Nephron (organoid): ENCODE measurements around the gene ZNF791.

ENCODE experiments used
- H3K27ac Mint-ChIP-seq, 3 experiments: 2 replicates each; pipeline ENCODE4 v1.8.0; 2020; ENCODE audit warnings: mixed read lengths in 3 of 3, mild to moderate bottlenecking in 2 of 3, moderate library complexity in 1 of 3
- H3K27me3 Mint-ChIP-seq: 2 replicates; pipeline ENCODE4 v1.8.0; 2021; ENCODE audit warnings: low read depth, mild to moderate bottlenecking, moderate library complexity, mixed read lengths
- H3K36me3 Mint-ChIP-seq: 2 replicates; pipeline ENCODE4 v1.8.0; 2020; ENCODE audit warnings: low read depth, mixed read lengths
- H3K4me1 Mint-ChIP-seq: 2 replicates; pipeline ENCODE4 v1.8.0; 2020; ENCODE audit warnings: mixed read lengths
- H3K4me3 Mint-ChIP-seq, 3 experiments: 2 replicates each; pipeline ENCODE4 v1.8.0; 2020; ENCODE audit warnings: mild to moderate bottlenecking in 3 of 3, mixed read lengths in 3 of 3, moderate library complexity in 2 of 3
- H3K9me3 Mint-ChIP-seq: 2 replicates; pipeline ENCODE4 v1.8.0; 2020; ENCODE audit warnings: mixed read lengths
- CTCF ChIP-seq, 3 experiments: fragments of 200-600 bp; sonication (generic); IDR thresholded peaks; one replicate each; pipeline ENCODE4 v1.5.0; 2021; ENCODE audit warnings: antibody characterized with exemption in 3 of 3; ENCODE audit not compliant: unreplicated experiment in 3 of 3

ZNF791 gene

GRCh38 chr19:12580180-12580694, 30.5 kb upstream of the ZNF791 start:
- peaks cover 80% of the 10 kb centered on the region for H3K36me3 Mint-ChIP-seq
- TF ChIP-seq CTCF (IDR thresholded peaks at IDR 0.05; ENCODE audit: unreplicated experiment in 3 of 3) = no peak
- H3K9me3 Mint-ChIP-seq = peaks cover 60% of the 10 kb centered on the region
- H3K4me1 Mint-ChIP-seq = no peaks in the 10 kb centered on the region
- H3K27me3 Mint-ChIP-seq = no peaks in the 10 kb centered on the region
- H3K27ac Mint-ChIP-seq = no peak overlapping the region
- no peak overlapping the region for H3K4me3 Mint-ChIP-seq

- Mint-ChIP-seq H3K27me3 (no peaks in the 10 kb centered on the region), H3K27ac (no peak overlapping the region), H3K36me3 (peaks cover 71% of the 10 kb centered on the region), H3K4me1 (no peaks in the 10 kb centered on the region), H3K9me3 (peaks cover 54% of the 10 kb centered on the region), H3K4me3 (no peak overlapping the region)
- TF ChIP-seq CTCF (IDR thresholded peaks at IDR 0.05; ENCODE audit: unreplicated experiment in 3 of 3) = no peak
Measured at GRCh38 chr19:12581100-12581499, 29.6 kb upstream of the ZNF791 start.

- no peaks in the 10 kb centered on the region for H3K9me3 Mint-ChIP-seq
- no peaks in the 10 kb centered on the region for H3K27me3 Mint-ChIP-seq
- H3K4me3 Mint-ChIP-seq = no peak overlapping the region
- H3K4me1 Mint-ChIP-seq = no peaks in the 10 kb centered on the region
- TF ChIP-seq CTCF (IDR thresholded peaks at IDR 0.05; ENCODE audit: unreplicated experiment in 3 of 3) = no peak
- peaks cover 42% of the 10 kb centered on the region for H3K36me3 Mint-ChIP-seq
- no peak overlapping the region for H3K27ac Mint-ChIP-seq
Measured at GRCh38 chr19:12596485-12596884, 14.2 kb upstream of the ZNF791 start.

- Mint-ChIP-seq H3K4me3 (no peak overlapping the region), H3K9me3 (no peaks in the 10 kb centered on the region), H3K27me3 (no peaks in the 10 kb centered on the region), H3K36me3 (peaks cover 42% of the 10 kb centered on the region), H3K27ac (no peak overlapping the region), H3K4me1 (no peaks in the 10 kb centered on the region)
- no peak for TF ChIP-seq CTCF (IDR thresholded peaks at IDR 0.05; ENCODE audit: unreplicated experiment in 3 of 3)
Measured at GRCh38 chr19:12596927-12597548, 13.7 kb upstream of the ZNF791 start.

- Mint-ChIP-seq H3K27me3 (no peaks in the 10 kb centered on the region), H3K9me3 (no peaks in the 10 kb centered on the region), H3K36me3 (peaks cover 43% of the 10 kb centered on the region), H3K4me1 (no peaks in the 10 kb centered on the region), H3K4me3 (no peak overlapping the region), H3K27ac (no peak overlapping the region)
- TF ChIP-seq CTCF (IDR thresholded peaks at IDR 0.05; ENCODE audit: unreplicated experiment in 3 of 3) = no peak
Measured at GRCh38 chr19:12597594-12597993, 13.1 kb upstream of the ZNF791 start.

- Mint-ChIP-seq H3K36me3 (peaks cover 32% of the 10 kb centered on the region), H3K4me3 (no peak overlapping the region), H3K27me3 (no peaks in the 10 kb centered on the region), H3K9me3 (no peaks in the 10 kb centered on the region), H3K27ac (no peak overlapping the region), H3K4me1 (no peaks in the 10 kb centered on the region)
- TF ChIP-seq CTCF (IDR thresholded peaks at IDR 0.05; ENCODE audit: unreplicated experiment in 3 of 3) = no peak
Measured at GRCh38 chr19:12603714-12604113, 7.0 kb upstream of the ZNF791 start.
